ENCODE data around the gene BCL6. TPM values are rescaled to one million over a fixed set of nuclear protein-coding genes. Genes with fewer than 3 reads are reported as not detected.

The BCL6 gene
- total and polyA plus RNA-seq, 9 of the 15 experiments (the other 6 are each of a cell fraction or from before 2014, with no cell fraction given) = 0.08 to 3.5 (median 1.6) TPM

DNA sequence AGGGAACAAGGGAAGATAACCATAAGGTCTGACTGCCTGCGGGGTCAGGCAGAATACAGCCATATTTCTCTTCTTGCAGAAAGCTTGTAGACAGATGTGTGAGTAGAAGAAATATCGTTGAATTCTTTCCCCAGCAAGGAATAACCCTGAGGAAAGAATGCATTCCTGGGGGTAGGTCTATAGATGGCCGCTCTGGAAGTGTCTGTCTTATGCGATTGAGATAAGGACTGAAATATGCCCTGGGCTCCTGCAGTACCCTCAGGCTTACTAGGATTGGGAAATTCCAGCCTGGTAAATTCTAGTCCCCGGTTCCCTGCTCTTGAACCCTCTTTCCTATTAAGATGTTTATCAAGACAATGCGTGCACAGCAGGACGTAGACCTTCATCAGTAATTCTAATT lies 59.3 kb downstream of the BCL6 start:
- H4K20me1 ChIP-seq (replicated peaks; ENCODE audit: control insufficient read depth, insufficient read depth, low read length) = no peaks in the 10 kb centered on the region
- H3K9ac ChIP-seq (ENCODE audit: insufficient read depth in 1 of 2, low read depth in 2 of 2, low read length in 2 of 2) = no peak overlapping the region
- CTCF ChIA-PET (ENCODE audit: low intra/inter-chr PET ratio) = no interaction called here
- H2AFZ ChIP-seq (ENCODE audit: low read depth, low read length) = no peak overlapping the region
- no peak overlapping the region for H3K4me3 ChIP-seq
- H3K27me3 ChIP-seq (ENCODE audit: control insufficient read depth in 2 of 2, insufficient read depth in 2 of 2, low read length in 2 of 2) = no peaks in the 10 kb centered on the region
- WGBS (ENCODE audit: insufficient coverage, low coverage, missing lambda C conversion rate) = 4% methylated on average over 6 of the region's 7 CpGs
- no peaks in the 10 kb centered on the region for H3K9me1 ChIP-seq (ENCODE audit: control insufficient read depth, insufficient read depth, low read length)
- TF ChIP-seq, protein P1, sequence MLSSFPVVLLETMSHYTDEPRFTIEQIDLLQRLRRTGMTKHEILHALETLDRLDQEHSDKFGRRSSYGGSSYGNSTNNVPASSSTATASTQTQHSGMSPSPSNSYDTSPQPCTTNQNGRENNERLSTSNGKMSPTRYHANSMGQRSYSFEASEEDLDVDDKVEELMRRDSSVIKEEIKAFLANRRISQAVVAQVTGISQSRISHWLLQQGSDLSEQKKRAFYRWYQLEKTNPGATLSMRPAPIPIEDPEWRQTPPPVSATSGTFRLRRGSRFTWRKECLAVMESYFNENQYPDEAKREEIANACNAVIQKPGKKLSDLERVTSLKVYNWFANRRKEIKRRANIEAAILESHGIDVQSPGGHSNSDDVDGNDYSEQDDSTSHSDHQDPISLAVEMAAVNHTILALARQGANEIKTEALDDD (IDR thresholded peaks at IDR 0.05) = no peak
- TF ChIP-seq TCF3 (CRISPR knock-in tag; IDR thresholded peaks at IDR 0.05) = no peak
- TF ChIP-seq, protein P2, sequence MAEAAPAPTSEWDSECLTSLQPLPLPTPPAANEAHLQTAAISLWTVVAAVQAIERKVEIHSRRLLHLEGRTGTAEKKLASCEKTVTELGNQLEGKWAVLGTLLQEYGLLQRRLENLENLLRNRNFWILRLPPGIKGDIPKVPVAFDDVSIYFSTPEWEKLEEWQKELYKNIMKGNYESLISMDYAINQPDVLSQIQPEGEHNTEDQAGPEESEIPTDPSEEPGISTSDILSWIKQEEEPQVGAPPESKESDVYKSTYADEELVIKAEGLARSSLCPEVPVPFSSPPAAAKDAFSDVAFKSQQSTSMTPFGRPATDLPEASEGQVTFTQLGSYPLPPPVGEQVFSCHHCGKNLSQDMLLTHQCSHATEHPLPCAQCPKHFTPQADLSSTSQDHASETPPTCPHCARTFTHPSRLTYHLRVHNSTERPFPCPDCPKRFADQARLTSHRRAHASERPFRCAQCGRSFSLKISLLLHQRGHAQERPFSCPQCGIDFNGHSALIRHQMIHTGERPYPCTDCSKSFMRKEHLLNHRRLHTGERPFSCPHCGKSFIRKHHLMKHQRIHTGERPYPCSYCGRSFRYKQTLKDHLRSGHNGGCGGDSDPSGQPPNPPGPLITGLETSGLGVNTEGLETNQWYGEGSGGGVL (CRISPR knock-in tag; IDR thresholded peaks at IDR 0.05) = no peak
- TF ChIP-seq PHF21A (IDR thresholded peaks at IDR 0.05; ENCODE audit: borderline replicate concordance, low read depth) = no peak
- TF ChIP-seq ZSCAN32 (CRISPR knock-in tag; IDR thresholded peaks at IDR 0.05) = no peak
- TF ChIP-seq ZNF408 (CRISPR knock-in tag; IDR thresholded peaks at IDR 0.05; ENCODE audit: low read depth) = no peak
- BruUV-seq (replicated peaks) = no TSS peak
- H3K4me2 ChIP-seq (ENCODE audit: insufficient read depth, low read length) = no peak overlapping the region
- no peak overlapping the region for H3K27ac ChIP-seq (ENCODE audit: extremely low read depth, low read depth, low read length)
- DNase-seq (ENCODE audit: extremely low read depth in 1 of 4, low spot score in 3 of 4) (no peak), FAIRE-seq (no peak), ATAC-seq (no peak)
- no peaks in the 10 kb centered on the region for H3K36me3 ChIP-seq (ENCODE audit: control insufficient read depth, insufficient read depth, low read length)
- in situ Hi-C loops (cut with MboI) (no loop called here), intact Hi-C loops (cut with micrococcal nuclease) (no loop called here)
- POLR2A ChIA-PET = no interaction called here
- H3K9me3 ChIP-seq (replicated peaks; ENCODE audit: control insufficient read depth, insufficient read depth, low read depth, low read length) = 0 out of 2 replicates have a peak, but pooled peaks cover 2% of the 10 kb centered on the region
- no peaks in the 10 kb centered on the region for H3K4me1 ChIP-seq (replicated peaks in 1 of 2; ENCODE audit: control insufficient read depth in 2 of 2, insufficient read depth in 2 of 2, low read length in 2 of 2)
- H3K79me2 ChIP-seq (ENCODE audit: control insufficient read depth, insufficient read depth, low read length) = no peaks in the 10 kb centered on the region
